T-helper 17 cell (primary cell): ENCODE data around the gene BMP4. TPM values are rescaled to one million over a fixed set of nuclear protein-coding genes. Genes with fewer than 3 reads are reported as not detected.

Experiments used
- ATAC-seq: fragments of 150-1000 bp; cut with Tn5 transposase; 2 replicates; pipeline ENCODE4 v1.10.0; 2021; ENCODE audit warnings: mild to moderate bottlenecking, moderate library complexity
- DNase-seq, 3 donors: peaks; one replicate each; pipeline versions ENCODE4 v3.0.0 to v3.0.0-alpha.2; 2020 to 2021
- H3K9me3 ChIP-seq: one replicate; pipeline ENCODE4 v1.7.0; 2013; ENCODE audit warnings: low read length, mild to moderate bottlenecking; ENCODE audit not compliant: control insufficient read depth, poor library complexity, severe bottlenecking
- H3K27ac Mint-ChIP-seq: one replicate; pipeline ENCODE4 v1.8.0; 2022; ENCODE audit warnings: mild to moderate bottlenecking, moderate library complexity, mixed read lengths
- H3K27me3 Mint-ChIP-seq: one replicate; pipeline ENCODE4 v1.8.0; 2022; ENCODE audit warnings: mixed read lengths
- H3K36me3 Mint-ChIP-seq: one replicate; pipeline ENCODE4 v1.8.0; 2022; ENCODE audit warnings: low read depth, mixed read lengths
- H3K4me1 Mint-ChIP-seq: one replicate; pipeline ENCODE4 v1.8.0; 2022; ENCODE audit warnings: mild to moderate bottlenecking, mixed read lengths
- H3K4me3 Mint-ChIP-seq: one replicate; pipeline ENCODE4 v1.8.0; 2022; ENCODE audit warnings: mild to moderate bottlenecking, moderate library complexity, mixed read lengths
- total RNA-seq, 4 donors: library from RNA in 2 of 4; stranded (reverse) in 2 of 4; gene quantifications; one replicate each; pipeline ENCODE4 v1.2.3 and lab custom pipeline; 2022 to 2026

BMP4 gene
- total RNA-seq, 2 donors from 2014 or later = not detected

DNA sequence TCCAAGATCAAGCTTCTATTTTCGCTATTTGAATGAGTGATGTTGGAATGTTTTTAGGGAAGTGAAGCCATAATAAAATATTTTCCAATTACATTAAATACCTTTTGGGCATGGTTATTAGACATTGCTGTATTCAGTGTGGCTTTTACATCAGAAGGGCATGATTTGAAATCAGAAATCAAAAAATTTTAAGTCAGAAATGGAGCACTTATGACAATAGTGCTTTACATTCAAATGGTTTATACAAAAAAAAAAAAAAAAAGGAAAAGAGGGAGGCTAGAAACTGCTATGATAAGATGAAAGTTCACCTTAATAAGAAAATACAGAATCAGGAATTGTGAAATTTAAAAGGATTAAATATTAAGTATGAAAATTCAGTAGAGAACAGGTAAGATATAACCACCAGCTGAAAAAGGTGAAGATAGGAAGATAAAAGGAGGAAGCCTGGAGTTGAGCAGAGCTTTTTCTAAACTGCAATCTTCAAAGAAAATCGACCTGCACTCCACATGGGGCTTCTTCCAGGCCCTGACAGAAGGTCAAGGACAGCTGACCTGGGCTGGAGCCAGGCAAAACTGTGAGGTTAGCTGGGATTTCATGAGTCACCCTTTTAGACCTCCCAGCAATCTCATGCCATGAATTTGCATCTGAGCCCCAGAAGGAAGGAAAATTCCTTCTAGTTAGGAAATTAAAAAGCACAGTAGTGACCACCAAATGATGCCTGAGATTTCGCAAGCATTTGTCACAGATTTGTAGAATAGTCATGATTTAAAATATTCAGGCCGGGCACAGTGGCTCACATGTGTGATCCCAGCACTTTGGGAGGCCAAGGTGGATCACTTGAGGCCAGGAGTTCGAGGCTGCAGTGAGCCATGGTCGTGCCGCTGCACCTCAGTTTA is 23.4 kb upstream of the BMP4 start:
- no peak overlapping the region for H3K4me3 Mint-ChIP-seq
- no peaks in the 10 kb centered on the region for H3K36me3 Mint-ChIP-seq
- H3K27me3 Mint-ChIP-seq = no peaks in the 10 kb centered on the region
- DNase-seq = no peak
- no peak overlapping the region for H3K27ac Mint-ChIP-seq
- H3K9me3 ChIP-seq = no peaks in the 10 kb centered on the region
- no peak for ATAC-seq
- H3K4me1 Mint-ChIP-seq = no peaks in the 10 kb centered on the region

DNA sequence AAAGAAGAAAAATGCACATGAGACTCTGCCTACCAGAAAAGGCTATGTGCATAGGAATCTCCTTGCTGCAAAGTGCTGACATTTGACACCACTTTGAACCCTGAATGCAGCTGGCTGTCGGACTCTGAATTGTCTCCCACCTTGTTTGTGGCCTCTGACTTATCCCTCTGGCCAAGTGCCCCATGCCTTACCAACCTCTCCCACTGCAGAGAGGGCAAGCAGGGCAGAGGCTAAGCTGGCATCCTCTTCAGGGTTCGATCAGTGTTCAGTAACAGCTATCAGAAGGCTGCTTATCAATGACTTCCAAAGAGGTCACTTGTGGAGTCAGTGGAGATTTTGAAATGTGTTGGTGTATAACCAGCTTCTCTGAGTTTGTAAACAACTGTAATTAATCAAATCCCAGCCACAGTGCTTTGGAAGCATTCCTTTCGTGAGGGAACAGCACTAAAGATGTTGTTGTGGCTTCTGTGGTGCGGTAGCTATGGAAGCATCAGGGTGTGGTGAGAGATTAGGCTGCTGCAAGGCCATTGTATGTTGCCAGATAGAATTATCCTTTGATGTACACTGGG is 22.6 kb upstream of the BMP4 start:
- Mint-ChIP-seq H3K27me3 (peaks cover 8% of the 10 kb centered on the region), H3K4me3 (no peak overlapping the region), H3K27ac (no peak overlapping the region), H3K4me1 (no peaks in the 10 kb centered on the region), H3K36me3 (no peaks in the 10 kb centered on the region)
- no peak for DNase-seq
- no peaks in the 10 kb centered on the region for H3K9me3 ChIP-seq
- ATAC-seq = no peak

DNA sequence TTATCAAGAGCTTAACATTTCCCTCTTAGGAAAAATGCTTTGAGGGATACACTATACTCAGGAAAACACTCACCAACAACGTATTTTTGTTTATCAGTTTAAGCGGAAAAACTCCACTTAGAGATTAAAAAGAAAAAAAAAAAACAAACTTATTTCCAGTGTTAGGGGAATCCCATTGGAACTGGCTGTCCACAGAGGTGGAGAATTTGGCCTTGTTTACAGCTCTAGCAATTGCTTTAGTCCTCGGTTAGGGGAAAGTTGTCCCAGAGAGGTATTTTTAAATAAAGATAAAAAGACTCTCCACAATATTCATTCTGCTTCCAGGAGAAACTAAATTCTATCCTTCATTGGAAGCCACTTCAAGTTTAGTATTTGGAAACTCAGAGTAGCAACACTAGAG is 21.6 kb upstream of the BMP4 start:
- Mint-ChIP-seq H3K4me3 (no peak overlapping the region), H3K36me3 (no peaks in the 10 kb centered on the region)
- ATAC-seq = no peak

DNA sequence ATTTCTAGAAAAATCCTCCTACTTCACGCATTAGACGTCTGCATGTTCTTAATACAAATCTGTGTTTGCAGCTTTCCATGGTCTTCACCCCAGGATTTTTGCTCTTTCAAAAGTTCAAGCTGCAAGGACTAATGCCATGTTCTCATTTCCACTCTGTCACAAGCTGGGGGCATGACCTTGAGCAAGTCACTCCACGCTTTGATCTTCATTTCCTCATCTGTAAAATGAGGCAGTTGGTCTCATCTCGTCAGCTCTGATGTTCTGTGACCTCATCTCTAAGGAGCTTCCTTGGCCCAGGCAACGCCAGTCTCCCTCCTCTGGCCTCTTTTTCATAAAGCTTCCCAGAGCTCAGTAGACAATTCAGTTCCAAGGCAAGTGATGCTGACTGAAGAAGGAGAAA is 18.8 kb upstream of the BMP4 start:
- Mint-ChIP-seq H3K4me1 (no peaks in the 10 kb centered on the region), H3K27ac (no peak overlapping the region), H3K4me3 (no peak overlapping the region), H3K36me3 (no peaks in the 10 kb centered on the region), H3K27me3 (peaks cover 33% of the 10 kb centered on the region)
- H3K9me3 ChIP-seq = no peaks in the 10 kb centered on the region
- ATAC-seq (no peak), DNase-seq (no peak)

More for the DNA sequence above, 21.6 kb upstream of the BMP4 start:
- H3K27me3 Mint-ChIP-seq = peaks cover 12% of the 10 kb centered on the region
- no peaks in the 10 kb centered on the region for H3K9me3 ChIP-seq
- H3K4me1 Mint-ChIP-seq = no peaks in the 10 kb centered on the region
- no peak for DNase-seq
- H3K27ac Mint-ChIP-seq = no peak overlapping the region

DNA sequence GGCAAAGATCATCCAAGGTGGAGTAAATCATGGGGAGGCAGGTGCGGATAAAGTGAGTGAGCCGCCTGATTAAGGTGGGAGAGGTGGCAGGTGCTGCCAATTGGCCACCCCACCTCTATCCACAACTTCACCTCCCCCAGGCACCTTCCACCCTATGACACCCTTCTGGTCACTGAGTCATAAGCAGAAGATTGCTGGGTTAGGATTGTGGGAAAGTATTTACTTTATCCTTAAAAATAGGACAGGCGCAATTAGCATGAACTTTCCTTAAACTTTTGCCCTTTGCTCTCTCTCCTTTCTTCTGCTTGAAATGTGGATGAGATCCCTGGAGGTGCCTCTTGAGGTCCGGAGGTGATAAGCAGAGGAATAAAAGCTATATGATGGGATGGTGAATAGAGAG is 14.9 kb upstream of the BMP4 start:
- no peak for DNase-seq
- Mint-ChIP-seq H3K36me3 (no peaks in the 10 kb centered on the region), H3K27me3 (peaks cover 44% of the 10 kb centered on the region), H3K27ac (no peak overlapping the region), H3K4me1 (no peaks in the 10 kb centered on the region), H3K4me3 (no peak overlapping the region)
- H3K9me3 ChIP-seq = no peaks in the 10 kb centered on the region
- no peak for ATAC-seq

GRCh38 chr14:53969326-53969725 is 12.7 kb upstream of the BMP4 start:
- Mint-ChIP-seq H3K36me3 (no peaks in the 10 kb centered on the region), H3K4me1 (no peaks in the 10 kb centered on the region), H3K27ac (no peak overlapping the region), H3K27me3 (peaks cover 56% of the 10 kb centered on the region), H3K4me3 (no peak overlapping the region)
- ATAC-seq = no peak
- DNase-seq = no peak
- no peaks in the 10 kb centered on the region for H3K9me3 ChIP-seq

- H3K4me3 Mint-ChIP-seq = no peak overlapping the region
- H3K27ac Mint-ChIP-seq = no peak overlapping the region
- H3K4me1 Mint-ChIP-seq = peaks cover under 1% of the 10 kb centered on the region
- DNase-seq (no peak), ATAC-seq (no peak)
- H3K9me3 ChIP-seq = no peaks in the 10 kb centered on the region
- H3K36me3 Mint-ChIP-seq = no peaks in the 10 kb centered on the region
- peaks cover 59% of the 10 kb centered on the region for H3K27me3 Mint-ChIP-seq
Observed at GRCh38 chr14:53968726-53969125, 12.1 kb upstream of the BMP4 start.

DNA sequence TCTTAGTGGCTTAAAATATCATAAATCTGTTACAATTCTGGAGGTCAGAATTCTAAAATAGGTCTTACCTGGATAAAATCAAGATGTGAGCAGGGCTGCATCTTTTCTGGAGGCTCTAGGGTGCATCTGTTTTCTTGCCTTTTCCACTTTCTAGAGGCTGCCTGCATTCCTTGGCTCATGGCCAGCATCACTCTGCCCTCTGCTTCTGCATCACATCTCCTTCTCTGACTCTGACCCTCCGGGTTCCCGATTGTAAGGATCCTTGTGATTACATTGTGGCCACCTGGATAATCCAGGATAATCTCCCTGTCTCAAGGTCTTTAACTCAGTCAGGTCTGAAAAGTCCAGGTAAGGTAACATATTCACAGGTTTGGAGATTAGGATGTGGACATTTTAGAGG is 11.0 kb upstream of the BMP4 start:
- Mint-ChIP-seq H3K27me3 (peaks cover 63% of the 10 kb centered on the region), H3K4me3 (no peak overlapping the region), H3K4me1 (peaks cover 5% of the 10 kb centered on the region), H3K36me3 (no peaks in the 10 kb centered on the region), H3K27ac (no peak overlapping the region)
- no peaks in the 10 kb centered on the region for H3K9me3 ChIP-seq
- DNase-seq (no peak), ATAC-seq (no peak)

DNA sequence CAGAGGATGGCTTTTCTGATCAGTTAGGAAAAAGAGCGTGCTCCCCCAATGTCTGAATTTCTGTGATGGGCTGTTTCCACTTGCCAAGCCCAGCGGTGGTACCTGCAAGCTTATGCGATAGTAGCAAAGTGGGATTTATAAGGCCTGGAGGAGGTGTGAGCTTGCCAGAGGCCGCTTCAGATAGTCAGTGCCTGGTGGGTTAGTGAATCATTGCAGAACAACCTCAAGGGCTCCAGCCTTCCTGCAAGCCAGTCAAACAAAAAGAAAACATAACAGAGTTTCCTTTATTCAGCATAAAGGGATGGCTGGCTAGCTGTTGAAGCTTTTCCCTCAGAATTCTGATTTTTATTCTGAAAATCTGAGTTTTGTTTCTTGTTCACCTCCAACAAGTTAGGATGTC is 7.6 kb upstream of the BMP4 start:
- no peak for ATAC-seq
- no peak overlapping the region for H3K27ac Mint-ChIP-seq
- no peak overlapping the region for H3K4me3 Mint-ChIP-seq
- DNase-seq = no peak
- no peaks in the 10 kb centered on the region for H3K36me3 Mint-ChIP-seq
- no peaks in the 10 kb centered on the region for H3K9me3 ChIP-seq
- H3K4me1 Mint-ChIP-seq = peaks cover 5% of the 10 kb centered on the region
- H3K27me3 Mint-ChIP-seq = peaks cover 67% of the 10 kb centered on the region

DNA sequence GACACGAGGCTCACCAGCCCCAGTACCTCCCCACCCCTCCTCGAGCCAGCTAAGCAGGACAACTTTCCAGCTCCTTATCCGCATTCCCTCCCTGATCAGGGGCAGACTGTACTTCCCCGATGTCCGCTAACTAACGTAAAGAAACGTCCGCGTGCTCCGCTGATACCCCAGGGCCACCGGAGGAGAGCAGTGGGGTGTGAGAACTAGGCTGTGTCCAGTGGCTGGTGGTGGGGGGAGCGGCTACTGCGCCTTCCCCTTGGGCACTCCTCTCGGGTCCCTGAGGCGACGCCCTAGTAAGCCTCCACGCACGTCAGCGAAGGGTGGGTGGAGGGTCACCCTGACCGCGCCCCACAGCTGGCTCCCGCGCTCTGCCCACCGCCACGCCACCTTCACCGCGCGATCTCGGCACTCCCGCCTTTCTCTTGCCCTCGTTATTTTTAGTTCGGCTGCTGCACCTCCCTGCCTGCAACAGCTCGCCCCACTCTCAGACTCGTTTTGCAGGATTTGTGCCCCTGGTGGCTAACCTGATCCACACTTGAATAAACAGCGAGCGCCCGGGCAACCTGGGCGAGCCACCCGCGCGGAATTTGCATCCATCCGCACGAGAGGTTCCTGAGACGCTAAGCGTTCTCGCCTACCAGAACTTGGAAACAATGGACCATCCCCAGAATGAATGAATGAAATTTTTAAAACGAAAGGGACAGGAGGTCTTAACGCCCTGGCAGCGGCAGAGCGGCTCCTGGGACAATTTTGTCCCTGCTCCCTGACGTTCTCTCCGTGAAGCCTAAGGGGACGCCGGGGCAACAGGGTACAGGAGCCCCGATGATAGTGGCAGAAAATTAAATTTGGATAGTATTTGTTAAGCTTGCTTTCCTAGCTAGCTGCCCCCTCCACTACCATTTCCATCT is 6.9 kb upstream of the BMP4 start:
- peaks cover 5% of the 10 kb centered on the region for H3K4me1 Mint-ChIP-seq
- H3K27ac Mint-ChIP-seq = no peak overlapping the region
- no peaks in the 10 kb centered on the region for H3K9me3 ChIP-seq
- no peaks in the 10 kb centered on the region for H3K36me3 Mint-ChIP-seq
- DNase-seq (no peak), ATAC-seq (peak; percentile 49)
- H3K27me3 Mint-ChIP-seq = peaks cover 73% of the 10 kb centered on the region
- peak overlapping the region; percentile 71 for H3K4me3 Mint-ChIP-seq

- no peaks in the 10 kb centered on the region for H3K9me3 ChIP-seq
- no peak for ATAC-seq
- no peak overlapping the region for H3K27ac Mint-ChIP-seq
- peaks cover 5% of the 10 kb centered on the region for H3K4me1 Mint-ChIP-seq
- no peak for DNase-seq
- peak overlapping the region; percentile 49 for H3K4me3 Mint-ChIP-seq
- H3K27me3 Mint-ChIP-seq = peaks cover 71% of the 10 kb centered on the region
- no peaks in the 10 kb centered on the region for H3K36me3 Mint-ChIP-seq
Observed at GRCh38 chr14:53962953-53963319, 6.3 kb upstream of the BMP4 start.

GRCh38 chr14:53958628-53959027 is 2.0 kb upstream of the BMP4 start:
- Mint-ChIP-seq H3K4me1 (peaks cover 23% of the 10 kb centered on the region), H3K27me3 (peaks cover 74% of the 10 kb centered on the region), H3K36me3 (peaks cover 4% of the 10 kb centered on the region), H3K4me3 (no peak overlapping the region), H3K27ac (no peak overlapping the region)
- H3K9me3 ChIP-seq = no peaks in the 10 kb centered on the region
- DNase-seq = no peak
- no peak for ATAC-seq

DNA sequence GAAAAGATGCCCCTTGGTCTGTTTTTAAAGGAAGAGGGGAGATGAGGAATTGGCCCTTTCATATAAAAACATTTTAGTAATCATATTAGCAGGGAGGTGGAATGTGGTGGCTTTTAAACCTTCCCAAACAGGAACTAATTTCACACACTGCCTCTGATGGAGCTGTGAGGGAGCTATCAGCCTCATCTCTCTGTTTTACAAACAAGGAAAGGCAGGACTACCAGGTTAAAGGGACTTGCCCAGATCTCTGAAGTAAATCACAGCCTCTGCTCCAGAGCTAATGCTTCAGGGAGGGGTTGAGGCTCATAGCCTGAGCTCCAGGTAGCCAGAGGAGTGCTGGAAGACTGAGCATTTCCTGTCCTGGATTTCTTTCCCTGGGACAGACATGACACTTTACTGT is 1.1 kb upstream of the BMP4 start:
- no peaks in the 10 kb centered on the region for H3K9me3 ChIP-seq
- Mint-ChIP-seq H3K36me3 (peaks cover 4% of the 10 kb centered on the region), H3K27me3 (peaks cover 70% of the 10 kb centered on the region), H3K27ac (no peak overlapping the region), H3K4me3 (peak overlapping the region; percentile 90), H3K4me1 (peaks cover 24% of the 10 kb centered on the region)
- ATAC-seq (no peak), DNase-seq (no peak)
